A549 (cell line): ENCODE results near the gene NEU3. TPM values are rescaled to one million over a fixed set of nuclear protein-coding genes. Genes with fewer than 3 reads are reported as not detected.
"Not testable (repeated sequence)": the region's sequence is repeated elsewhere in the genome, so short reads cannot be mapped to it uniquely, and the experiment has no call there.

Experiments
- ATAC-seq, 2 experiments: fragments of 200-7000 bp in 1 of 2; fragments of >200 bp in 1 of 2; cut with Nextera tagmentation in 1 of 2; cut with Tn5 transposase in 1 of 2; 3 replicates each; pipeline versions ENCODE4 v1.8.0 to v1.9.1; 2018 to 2020; ENCODE audit warnings: mild to moderate bottlenecking in 1 of 2, moderate library complexity in 1 of 2
- CTCF ChIA-PET: fragments of 300-600 bp; sonication (Branson Sonifier 250); formaldehyde crosslinking; extraction: SDS; loops from one replicate; lab custom pipeline; 2021; ENCODE audit warnings: antibody characterized with exemption, inconsistent platforms; lab: Yijun Ruan, JAX
- POLR2A ChIA-PET: fragments of 350-600 bp; formaldehyde crosslinking; extraction: SDS; loops from one replicate; lab custom pipeline; 2021; ENCODE audit warnings: antibody characterized with exemption, inconsistent platforms; lab: Yijun Ruan, JAX
- DNase-seq, 2 experiments: peaks; one replicate each; pipeline versions ENCODE4 v3.0.0 to v3.0.0-alpha.2; 2011 to 2016; ENCODE audit warnings: low read depth in 1 of 2, low spot score in 1 of 2
- FAIRE-seq: peaks from 2 replicates; lab custom pipeline; 2011; peaks lifted over from hg19 to GRCh38; lab: Jason Lieb, UNC
- H3K27ac ChIP-seq, 2 experiments: fragments of >200 bp; sonication (Bioruptor Twin); formaldehyde crosslinking; 3 replicates each; pipeline ENCODE4 v1.5.1; 2016 to 2017
- H3K4me1 ChIP-seq: fragments of >200 bp; sonication (Bioruptor Twin); formaldehyde crosslinking; 3 replicates; pipeline ENCODE4 v1.6.1; 2016
- H3K4me2 ChIP-seq: fragments of >200 bp; sonication (Bioruptor Twin); formaldehyde crosslinking; 3 replicates; pipeline ENCODE4 v1.6.1; 2016
- H3K4me3 ChIP-seq: fragments of >200 bp; sonication (Bioruptor Twin); formaldehyde crosslinking; 3 replicates; pipeline ENCODE4 v1.5.1; 2016
- H3K9me3 ChIP-seq: fragments of >200 bp; sonication (Bioruptor Twin); formaldehyde crosslinking; 3 replicates; pipeline ENCODE4 v1.6.1; 2016
- ATOH8 ChIP-seq: fragments of 250-450 bp; sonication (Bioruptor Pico); IDR thresholded peaks from 2 replicates; pipeline ENCODE4 v1.5.0; 2020; ENCODE audit warnings: low read depth, mild to moderate bottlenecking, moderate library complexity
- ELK1 ChIP-seq: fragments of 150-350 bp; IDR thresholded peaks from 2 replicates; pipeline ENCODE4 v1.6.1; 2014; ENCODE audit warnings: low read depth, mild to moderate bottlenecking, low read length
- GATA3 ChIP-seq: IDR thresholded peaks from 2 replicates; pipeline ENCODE4 v1.6.1; 2012; ENCODE audit warnings: borderline replicate concordance
- HES2 ChIP-seq: fragments of >200 bp; sonication (Bioruptor Twin); formaldehyde crosslinking; IDR thresholded peaks from 2 replicates; pipeline ENCODE4 v1.6.1; 2016
- HOXA7 ChIP-seq: fragments of 250-450 bp; sonication (Bioruptor Pico); IDR thresholded peaks from 2 replicates; pipeline ENCODE4 v1.5.0; 2020; ENCODE audit warnings: mild to moderate bottlenecking, moderate library complexity
- PBX3 ChIP-seq: IDR thresholded peaks from 2 replicates; pipeline ENCODE4 v1.6.1; 2012
- RCOR1 ChIP-seq: fragments of 150-350 bp; IDR thresholded peaks from 2 replicates; pipeline ENCODE4 v1.6.1; 2014; ENCODE audit warnings: antibody characterized with exemption, low read length, low read depth
- TFCP2L1 ChIP-seq: fragments of 250-450 bp; sonication (Bioruptor Pico); IDR thresholded peaks from 2 replicates; pipeline ENCODE4 v1.5.0; 2021; ENCODE audit warnings: mild to moderate bottlenecking
- ZC3H11A ChIP-seq: fragments of 450-650 bp; IDR thresholded peaks from 2 replicates; pipeline ENCODE4 v1.6.1; 2014; ENCODE audit warnings: antibody characterized with exemption, mild to moderate bottlenecking
- ZFP36 ChIP-seq: fragments of 450-650 bp; IDR thresholded peaks from 2 replicates; pipeline ENCODE4 v1.6.1; 2014; ENCODE audit warnings: borderline replicate concordance; ENCODE audit not compliant: partially characterized antibody
- WGBS: methylation state at CpG from one replicate; pipeline ENCODE4 v1.1.6; 2017; ENCODE audit errors: missing lambda C conversion rate; 5-methylcytosine and 5-hydroxymethylcytosine counted together
- polyA plus RNA-seq, 4 experiments: library from polyadenylated mRNA; depleted of rRNA in 3 of 4; stranded (reverse); fragments of >200 nt; fragmentation: RNase III in 1 of 4; extraction: RNeasy Plus Mini Kit Qiagen cat#74134 plus additional on column Dnase treatment in 1 of 4; gene quantifications; 2 replicates in 3 of 4; 3 replicates in 1 of 4; pipeline ENCODE4 v1.2.3, GENCODE V29; 2011 to 2017

NEU3 gene
- polyA plus RNA-seq, 2 of the 4 experiments (the other 2 are of a cell fraction), result 4.0 to 5.5 TPM

GRCh38 chr11:75014129-75014528, 25.4 kb downstream of the NEU3 start (continued):
- TF ChIP-seq ELK1 (no peak), GATA3 (no peak), RCOR1 (no peak), ATOH8 (CRISPR knock-in tag) (no peak)
- TF ChIP-seq, all 56 proteins: peak for 0

- H3K9me3 ChIP-seq, ATAC-seq, POLR2A ChIA-PET, H3K4me3 ChIP-seq, H3K4me2 ChIP-seq, H3K27ac ChIP-seq, DNase-seq, FAIRE-seq, H3K4me1 ChIP-seq: not testable (repeated sequence)
- WGBS, result 50% methylated on average over 3 of the region's 3 CpGs
- CTCF ChIA-PET, result interaction anchor here (9.3 to 10.4 kb wide), 2 partner anchors 186 to 225 kb away, joined by 177 to 355 read pairs; partner anchors contain the start of gene TPBGL
Observed at GRCh38 chr11:75019200-75019599, 30.5 kb downstream of the NEU3 start.

- CTCF ChIA-PET, result interaction anchor here (0.9 to 10.4 kb wide), 5 partner anchors 11 to 224 kb away, joined by 3 to 355 read pairs (median 84); partner anchors contain the start of gene TPBGL
- WGBS, result 43% methylated on average over 5 of the region's 5 CpGs
- H3K27ac ChIP-seq, ATAC-seq, H3K4me1 ChIP-seq, H3K4me3 ChIP-seq, H3K9me3 ChIP-seq, FAIRE-seq, H3K4me2 ChIP-seq, POLR2A ChIA-PET, DNase-seq: not testable (repeated sequence)
Observed at GRCh38 chr11:75020328-75020727, 31.6 kb downstream of the NEU3 start.

GRCh38 chr11:75022296-75022695, 33.6 kb downstream of the NEU3 start:
- peak in 1 of 2 experiments; percentile 10; a peak in 1 of 6 replicates for ATAC-seq
- no peak for DNase-seq
- H3K4me2 ChIP-seq, result no peak overlapping the region
- CTCF ChIA-PET, result interaction anchor here (0.6 to 10.4 kb wide), 58 partner anchors 10 to 577 kb away, joined by 3 to 355 read pairs (median 5); partner anchors contain the start of gene TPBGL
- FAIRE-seq, result no peak
- no peak overlapping the region for H3K27ac ChIP-seq
- H3K4me3 ChIP-seq, result no peak overlapping the region
- POLR2A ChIA-PET, result interaction anchor here (1.0 to 1.7 kb wide), 2 partner anchors 183 to 226 kb away, joined by 5 read pairs; no protein-coding TSS in a partner anchor
- H3K4me1 ChIP-seq, result no peaks in the 10 kb centered on the region
- 88% methylated on average over 3 of the region's 3 CpGs for WGBS
- no peaks in the 10 kb centered on the region; the same call in 2 of the 3 replicates for H3K9me3 ChIP-seq
- TF ChIP-seq TFCP2L1 (CRISPR knock-in tag) (no peak), ZFP36 (no peak), ZC3H11A (no peak), HOXA7 (no peak), HES2 (no peak), ATOH8 (CRISPR knock-in tag) (no peak), PBX3 (no peak)
